ENCODE measurements around the gene CAP1. TPM values are rescaled to one million over a fixed set of nuclear protein-coding genes. Genes with fewer than 3 reads are reported as not detected.

Gene CAP1
- total and polyA plus RNA-seq, 2 of the 13 experiments (the other 11 are each of a cell fraction or from before 2014, with no cell fraction given): 174 to 195 TPM

DNA sequence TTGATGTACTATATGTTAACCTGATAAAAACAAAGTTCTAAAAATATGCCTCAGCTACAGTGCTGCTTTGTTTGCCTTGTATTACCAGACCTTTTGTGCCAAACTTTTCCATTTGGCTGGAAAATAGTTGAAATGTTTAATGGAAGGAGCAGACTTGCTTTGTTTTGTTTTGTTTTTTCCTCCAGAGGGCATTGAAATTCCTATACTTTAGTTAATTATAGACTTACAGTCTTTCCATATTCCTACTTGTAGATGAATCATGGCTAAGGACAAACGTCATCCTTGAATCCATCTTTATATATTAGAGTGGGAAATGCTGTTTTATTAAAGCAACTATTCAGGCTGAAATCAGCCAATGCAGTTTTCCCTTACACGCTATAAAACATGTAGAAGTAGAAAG lies 6.7 kb downstream of the CAP1 start:
- Histone ChIP-seq H3K36me3 (replicated peaks in 1 of 2; ENCODE audit: control insufficient read depth in 1 of 2, insufficient read depth in 2 of 2, low read length in 2 of 2) (peaks cover 8 to 27% of the 10 kb centered on the region in 2 experiments; a peak in 4 of 5 replicates), H3K4me3 (replicated peaks in 1 of 3; ENCODE audit: insufficient read depth in 1 of 3, low read depth in 2 of 3, low read length in 3 of 3) (no peak overlapping the region), H3K27me3 (ENCODE audit: control insufficient read depth in 1 of 2, insufficient read depth in 2 of 2, low read length in 2 of 2) (no peaks in the 10 kb centered on the region), H3K9ac (ENCODE audit: insufficient read depth, low read depth, low read length) (no peak overlapping the region), H3K79me2 (ENCODE audit: insufficient read depth, low read length) (peaks cover 84% of the 10 kb centered on the region), H3K27ac (ENCODE audit: extremely low read length, insufficient read depth, low read length) (no peak overlapping the region), H3K4me1 (ENCODE audit: insufficient read depth, low read length) (peaks cover 34% of the 10 kb centered on the region), H4K20me1 (ENCODE audit: insufficient read depth, low read length) (peaks cover 15% of the 10 kb centered on the region; the same call in 1 of the 2 replicates), H3K4me2 (ENCODE audit: low read depth, low read length) (no peak overlapping the region), H2AFZ (ENCODE audit: low read length) (no peak overlapping the region), H3K9me3 (ENCODE audit: low read length) (no peaks in the 10 kb centered on the region)
- FAIRE-seq (no peak), DNase-seq (ENCODE audit: low spot score) (no peak), ATAC-seq (no peak)
- 94% methylated on average over 2 of the region's 2 CpGs for WGBS (ENCODE audit: low lambda C conversion rate)
- in situ Hi-C loops (cut with HindIII; ENCODE audit: extremely low pct_ligation_motif_present, low pct_unique_long_range_greater_than_20kb) (no loop called here), intact Hi-C loops (cut with micrococcal nuclease; ENCODE audit: unreplicated experiment) (no loop called here)
- ChIA-PET CTCF (ENCODE audit: low intra/inter-chr PET ratio, low total read pairs) (no interaction called here), POLR2A (no interaction called here)
- TF ChIP-seq SOX5 (CRISPR knock-in tag; IDR thresholded peaks at IDR 0.05; ENCODE audit: borderline replicate concordance): no peak
- TF ChIP-seq, protein P1, sequence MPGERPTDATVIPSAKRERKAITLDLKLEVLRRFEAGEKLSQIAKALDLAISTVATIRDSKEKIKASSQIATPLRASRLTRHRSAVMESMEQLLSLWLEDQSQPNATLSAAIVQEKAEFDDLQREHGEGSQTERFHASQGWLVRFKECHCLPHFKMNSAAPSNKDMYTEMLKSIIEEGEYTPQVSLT (CRISPR knock-in tag; IDR thresholded peaks at IDR 0.05; ENCODE audit: borderline replicate concordance, low read depth): no peak
- TF ChIP-seq ZFP1 (CRISPR knock-in tag; IDR thresholded peaks at IDR 0.05): no peak
- no peak for TF ChIP-seq MATR3 (CRISPR knock-in tag; IDR thresholded peaks at IDR 0.05)
- TF ChIP-seq ZFP82 (CRISPR knock-in tag; IDR thresholded peaks at IDR 0.05; ENCODE audit: borderline replicate concordance): no peak
- no peak for TF ChIP-seq ZBTB20 (CRISPR knock-in tag; IDR thresholded peaks at IDR 0.05; ENCODE audit: borderline replicate concordance, low read depth)
- no peak for TF ChIP-seq SAFB2 (CRISPR knock-in tag; IDR thresholded peaks at IDR 0.05; ENCODE audit: borderline replicate concordance, low read depth)
- no peak for TF ChIP-seq PTBP1 (IDR thresholded peaks at IDR 0.05; ENCODE audit: low read depth, low read length, poor library complexity, severe bottlenecking)
- BruUV-seq (replicated peaks): no TSS peak

- peaks cover 11% of the 10 kb centered on the region; the same call in 1 of the 2 replicates for H4K20me1 ChIP-seq (ENCODE audit: insufficient read depth, low read length)
- 99% methylated on average over 5 of the region's 5 CpGs for WGBS (ENCODE audit: low lambda C conversion rate)
- intact Hi-C loops (cut with micrococcal nuclease; ENCODE audit: unreplicated experiment) (no loop called here), in situ Hi-C loops (cut with HindIII; ENCODE audit: extremely low pct_ligation_motif_present, low pct_unique_long_range_greater_than_20kb) (no loop called here)
- no peak overlapping the region for H2AFZ ChIP-seq (ENCODE audit: low read length)
- H3K9me3 ChIP-seq (ENCODE audit: low read length): no peaks in the 10 kb centered on the region
- H3K4me2 ChIP-seq (ENCODE audit: low read depth, low read length): no peak overlapping the region
- no peaks in the 10 kb centered on the region for H3K27me3 ChIP-seq (ENCODE audit: control insufficient read depth in 1 of 2, insufficient read depth in 2 of 2, low read length in 2 of 2)
- no peak overlapping the region for H3K9ac ChIP-seq (ENCODE audit: insufficient read depth, low read depth, low read length)
- peaks cover 8 to 27% of the 10 kb centered on the region in 2 experiments; a peak in 4 of 5 replicates for H3K36me3 ChIP-seq (replicated peaks in 1 of 2; ENCODE audit: control insufficient read depth in 1 of 2, insufficient read depth in 2 of 2, low read length in 2 of 2)
- ChIA-PET POLR2A (no interaction called here), CTCF (ENCODE audit: low intra/inter-chr PET ratio, low total read pairs) (no interaction called here)
- H3K79me2 ChIP-seq (ENCODE audit: insufficient read depth, low read length): peaks cover 83% of the 10 kb centered on the region
- DNase-seq (ENCODE audit: low spot score): no peak
- ATAC-seq: no peak
- TSS peak; percentile 4 for BruUV-seq (replicated peaks)
- no peak for FAIRE-seq
- no peak overlapping the region for H3K4me3 ChIP-seq (replicated peaks in 1 of 3; ENCODE audit: insufficient read depth in 1 of 3, low read depth in 2 of 3, low read length in 3 of 3)
- peaks cover 33% of the 10 kb centered on the region for H3K4me1 ChIP-seq (ENCODE audit: insufficient read depth, low read length)
- H3K27ac ChIP-seq (ENCODE audit: extremely low read length, insufficient read depth, low read length): no peak overlapping the region
- TF ChIP-seq NONO (IDR thresholded peaks at IDR 0.05) (no peak), NONO (CRISPR knock-in tag; conservative IDR thresholded peaks at IDR 0.05) (no peak), ZNF619 (CRISPR knock-in tag; IDR thresholded peaks at IDR 0.05) (no peak), DZIP1 (CRISPR knock-in tag; IDR thresholded peaks at IDR 0.05) (no peak), ZNF451 (CRISPR knock-in tag; IDR thresholded peaks at IDR 0.05) (no peak), TCF7L2 (IDR thresholded peaks at IDR 0.05; ENCODE audit: low read depth, low read length) (no peak), ZNF790 (CRISPR knock-in tag; IDR thresholded peaks at IDR 0.05; ENCODE audit: borderline replicate concordance) (no peak), ZNF256 (CRISPR knock-in tag; conservative IDR thresholded peaks at IDR 0.05) (no peak), IKZF4 (CRISPR knock-in tag; IDR thresholded peaks at IDR 0.05; ENCODE audit: borderline replicate concordance, low read depth, not compliant biosample characterization) (no peak), GABPA (IDR thresholded peaks at IDR 0.05; ENCODE audit: low read depth, low read length) (no peak), GABPA (CRISPR knock-in tag; IDR thresholded peaks at IDR 0.05; ENCODE audit: low read depth) (no peak)
Measured at GRCh38 chr1:40047769-40048168, 7.2 kb downstream of the CAP1 start.
